Measurements from ENCODE around the gene TMEM132C. TPM values are rescaled to one million over a fixed set of nuclear protein-coding genes. Genes with fewer than 3 reads are reported as not detected.

The TMEM132C gene
- total and polyA plus RNA-seq, 2 of the 13 experiments (the other 11 are each of a cell fraction or from before 2014, with no cell fraction given) = not detected

DNA sequence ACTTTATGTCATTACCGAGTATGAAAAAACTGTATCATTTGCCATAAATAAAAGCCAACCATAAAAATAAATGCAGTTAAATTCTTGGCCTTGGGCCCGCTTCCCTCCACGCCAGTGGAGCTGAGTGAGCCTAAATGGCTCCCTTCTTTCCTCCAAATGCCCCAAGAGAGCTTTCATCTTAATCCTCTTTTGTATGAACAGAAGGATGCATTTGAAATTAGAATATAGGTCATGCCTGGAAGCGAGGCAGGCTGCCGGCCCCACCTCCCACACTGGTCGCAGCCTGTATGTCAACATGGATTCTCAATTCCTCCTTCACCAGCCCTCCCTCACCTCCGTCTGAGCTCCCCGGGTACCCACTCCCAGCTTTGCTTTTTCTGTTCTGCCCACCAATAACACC is 311.1 kb downstream of the TMEM132C start:
- H3K4me3 ChIP-seq (replicated peaks in 1 of 3; ENCODE audit: insufficient read depth in 1 of 3, low read depth in 2 of 3, low read length in 3 of 3) = no peak overlapping the region
- CTCF ChIA-PET (ENCODE audit: low intra/inter-chr PET ratio, low total read pairs) = no interaction called here
- ATAC-seq (no peak), DNase-seq (ENCODE audit: low spot score) (no peak), FAIRE-seq (no peak)
- no peaks in the 10 kb centered on the region for H3K36me3 ChIP-seq (replicated peaks in 1 of 2; ENCODE audit: control insufficient read depth in 1 of 2, insufficient read depth in 2 of 2, low read length in 2 of 2)
- no peaks in the 10 kb centered on the region for H3K4me1 ChIP-seq (ENCODE audit: insufficient read depth, low read length)
- H3K79me2 ChIP-seq (ENCODE audit: insufficient read depth, low read length) = no peaks in the 10 kb centered on the region
- 42% methylated on average over 8 of the region's 8 CpGs for WGBS (ENCODE audit: low lambda C conversion rate)
- no peak overlapping the region for H3K27ac ChIP-seq (ENCODE audit: extremely low read length, insufficient read depth, low read length)
- no peak for TF ChIP-seq ZNF549 (CRISPR knock-in tag; IDR thresholded peaks at IDR 0.05)
- no peak for TF ChIP-seq JUN (CRISPR knock-in tag; IDR thresholded peaks at IDR 0.05)
- no peak for TF ChIP-seq ZFY (CRISPR knock-in tag; IDR thresholded peaks at IDR 0.05)
- no peak for TF ChIP-seq ZNF746 (CRISPR knock-in tag; IDR thresholded peaks at IDR 0.05)
- no peak for TF ChIP-seq FOXA1 (IDR thresholded peaks at IDR 0.05)
- TF ChIP-seq FOXA1 (CRISPR knock-in tag; IDR thresholded peaks at IDR 0.05) = no peak
- TF ChIP-seq, protein P1, sequence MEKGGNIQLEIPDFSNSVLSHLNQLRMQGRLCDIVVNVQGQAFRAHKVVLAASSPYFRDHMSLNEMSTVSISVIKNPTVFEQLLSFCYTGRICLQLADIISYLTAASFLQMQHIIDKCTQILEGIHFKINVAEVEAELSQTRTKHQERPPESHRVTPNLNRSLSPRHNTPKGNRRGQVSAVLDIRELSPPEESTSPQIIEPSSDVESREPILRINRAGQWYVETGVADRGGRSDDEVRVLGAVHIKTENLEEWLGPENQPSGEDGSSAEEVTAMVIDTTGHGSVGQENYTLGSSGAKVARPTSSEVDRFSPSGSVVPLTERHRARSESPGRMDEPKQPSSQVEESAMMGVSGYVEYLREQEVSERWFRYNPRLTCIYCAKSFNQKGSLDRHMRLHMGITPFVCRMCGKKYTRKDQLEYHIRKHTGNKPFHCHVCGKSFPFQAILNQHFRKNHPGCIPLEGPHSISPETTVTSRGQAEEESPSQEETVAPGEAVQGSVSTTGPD (CRISPR knock-in tag; IDR thresholded peaks at IDR 0.05) = no peak
- TF ChIP-seq, protein P2, sequence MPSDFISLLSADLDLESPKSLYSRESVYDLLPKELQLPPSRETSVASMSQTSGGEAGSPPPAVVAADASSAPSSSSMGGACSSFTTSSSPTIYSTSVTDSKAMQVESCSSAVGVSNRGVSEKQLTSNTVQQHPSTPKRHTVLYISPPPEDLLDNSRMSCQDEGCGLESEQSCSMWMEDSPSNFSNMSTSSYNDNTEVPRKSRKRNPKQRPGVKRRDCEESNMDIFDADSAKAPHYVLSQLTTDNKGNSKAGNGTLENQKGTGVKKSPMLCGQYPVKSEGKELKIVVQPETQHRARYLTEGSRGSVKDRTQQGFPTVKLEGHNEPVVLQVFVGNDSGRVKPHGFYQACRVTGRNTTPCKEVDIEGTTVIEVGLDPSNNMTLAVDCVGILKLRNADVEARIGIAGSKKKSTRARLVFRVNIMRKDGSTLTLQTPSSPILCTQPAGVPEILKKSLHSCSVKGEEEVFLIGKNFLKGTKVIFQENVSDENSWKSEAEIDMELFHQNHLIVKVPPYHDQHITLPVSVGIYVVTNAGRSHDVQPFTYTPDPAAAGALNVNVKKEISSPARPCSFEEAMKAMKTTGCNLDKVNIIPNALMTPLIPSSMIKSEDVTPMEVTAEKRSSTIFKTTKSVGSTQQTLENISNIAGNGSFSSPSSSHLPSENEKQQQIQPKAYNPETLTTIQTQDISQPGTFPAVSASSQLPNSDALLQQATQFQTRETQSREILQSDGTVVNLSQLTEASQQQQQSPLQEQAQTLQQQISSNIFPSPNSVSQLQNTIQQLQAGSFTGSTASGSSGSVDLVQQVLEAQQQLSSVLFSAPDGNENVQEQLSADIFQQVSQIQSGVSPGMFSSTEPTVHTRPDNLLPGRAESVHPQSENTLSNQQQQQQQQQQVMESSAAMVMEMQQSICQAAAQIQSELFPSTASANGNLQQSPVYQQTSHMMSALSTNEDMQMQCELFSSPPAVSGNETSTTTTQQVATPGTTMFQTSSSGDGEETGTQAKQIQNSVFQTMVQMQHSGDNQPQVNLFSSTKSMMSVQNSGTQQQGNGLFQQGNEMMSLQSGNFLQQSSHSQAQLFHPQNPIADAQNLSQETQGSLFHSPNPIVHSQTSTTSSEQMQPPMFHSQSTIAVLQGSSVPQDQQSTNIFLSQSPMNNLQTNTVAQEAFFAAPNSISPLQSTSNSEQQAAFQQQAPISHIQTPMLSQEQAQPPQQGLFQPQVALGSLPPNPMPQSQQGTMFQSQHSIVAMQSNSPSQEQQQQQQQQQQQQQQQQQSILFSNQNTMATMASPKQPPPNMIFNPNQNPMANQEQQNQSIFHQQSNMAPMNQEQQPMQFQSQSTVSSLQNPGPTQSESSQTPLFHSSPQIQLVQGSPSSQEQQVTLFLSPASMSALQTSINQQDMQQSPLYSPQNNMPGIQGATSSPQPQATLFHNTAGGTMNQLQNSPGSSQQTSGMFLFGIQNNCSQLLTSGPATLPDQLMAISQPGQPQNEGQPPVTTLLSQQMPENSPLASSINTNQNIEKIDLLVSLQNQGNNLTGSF (CRISPR knock-in tag; IDR thresholded peaks at IDR 0.05) = no peak
- no peak for TF ChIP-seq ZNF775 (CRISPR knock-in tag; IDR thresholded peaks at IDR 0.05; ENCODE audit: borderline replicate concordance)
- TF ChIP-seq ZNF446 (CRISPR knock-in tag; IDR thresholded peaks at IDR 0.05) = no peak
- TF ChIP-seq HIVEP1 (CRISPR knock-in tag; IDR thresholded peaks at IDR 0.05) = no peak
- TF ChIP-seq RELA (CRISPR knock-in tag; IDR thresholded peaks at IDR 0.05) = no peak
- no peak for TF ChIP-seq ZNF253 (CRISPR knock-in tag; IDR thresholded peaks at IDR 0.05; ENCODE audit: borderline replicate concordance)
- no peak for TF ChIP-seq ZNF12 (CRISPR knock-in tag; IDR thresholded peaks at IDR 0.05)
- TF ChIP-seq RFX5 (IDR thresholded peaks at IDR 0.05; ENCODE audit: low read depth, low read length) = no peak
- TF ChIP-seq TFDP1 (CRISPR knock-in tag; IDR thresholded peaks at IDR 0.05; ENCODE audit: borderline replicate concordance) = no peak
- no peak for TF ChIP-seq TEAD2 (CRISPR knock-in tag; IDR thresholded peaks at IDR 0.05)
- no peak for TF ChIP-seq DRAP1 (CRISPR knock-in tag; IDR thresholded peaks at IDR 0.05)
- no peak for TF ChIP-seq PCBP2 (optimal IDR thresholded peaks at IDR 0.05; ENCODE audit: low read depth, low read length, poor library complexity, severe bottlenecking)
- TF ChIP-seq MED8 (CRISPR knock-in tag; IDR thresholded peaks at IDR 0.05; ENCODE audit: insufficient replicate concordance) = no peak
- H2AFZ ChIP-seq (ENCODE audit: low read length) = no peak overlapping the region
- no peaks in the 10 kb centered on the region; a peak in 1 of 5 replicates for H3K27me3 ChIP-seq (ENCODE audit: control insufficient read depth in 1 of 2, insufficient read depth in 2 of 2, low read length in 2 of 2)
- H3K9me3 ChIP-seq (ENCODE audit: low read length) = no peaks in the 10 kb centered on the region
- POLR2A ChIA-PET = no interaction called here
- no peak overlapping the region for H3K4me2 ChIP-seq (ENCODE audit: low read depth, low read length)
- no TSS peak for BruUV-seq (replicated peaks)
- no peaks in the 10 kb centered on the region for H4K20me1 ChIP-seq (ENCODE audit: insufficient read depth, low read length)
- in situ Hi-C loops (cut with HindIII; ENCODE audit: extremely low pct_ligation_motif_present, low pct_unique_long_range_greater_than_20kb) = no loop called here
- no peak overlapping the region for H3K9ac ChIP-seq (ENCODE audit: insufficient read depth, low read depth, low read length)
- intact Hi-C loops (cut with micrococcal nuclease; ENCODE audit: unreplicated experiment) = no loop called here
